ENCODE measurements around the gene TIGD6. TPM values are rescaled to one million over a fixed set of nuclear protein-coding genes. Genes with fewer than 3 reads are reported as not detected.
A peak's percentile ranks its signal among the peaks of the same experiment; 100 is the strongest.

Gene TIGD6
- total and polyA plus RNA-seq, 9 of the 15 experiments (the other 6 are each of a cell fraction or from before 2014, with no cell fraction given) = 1.8 to 6.3 (median 3.9) TPM

DNA sequence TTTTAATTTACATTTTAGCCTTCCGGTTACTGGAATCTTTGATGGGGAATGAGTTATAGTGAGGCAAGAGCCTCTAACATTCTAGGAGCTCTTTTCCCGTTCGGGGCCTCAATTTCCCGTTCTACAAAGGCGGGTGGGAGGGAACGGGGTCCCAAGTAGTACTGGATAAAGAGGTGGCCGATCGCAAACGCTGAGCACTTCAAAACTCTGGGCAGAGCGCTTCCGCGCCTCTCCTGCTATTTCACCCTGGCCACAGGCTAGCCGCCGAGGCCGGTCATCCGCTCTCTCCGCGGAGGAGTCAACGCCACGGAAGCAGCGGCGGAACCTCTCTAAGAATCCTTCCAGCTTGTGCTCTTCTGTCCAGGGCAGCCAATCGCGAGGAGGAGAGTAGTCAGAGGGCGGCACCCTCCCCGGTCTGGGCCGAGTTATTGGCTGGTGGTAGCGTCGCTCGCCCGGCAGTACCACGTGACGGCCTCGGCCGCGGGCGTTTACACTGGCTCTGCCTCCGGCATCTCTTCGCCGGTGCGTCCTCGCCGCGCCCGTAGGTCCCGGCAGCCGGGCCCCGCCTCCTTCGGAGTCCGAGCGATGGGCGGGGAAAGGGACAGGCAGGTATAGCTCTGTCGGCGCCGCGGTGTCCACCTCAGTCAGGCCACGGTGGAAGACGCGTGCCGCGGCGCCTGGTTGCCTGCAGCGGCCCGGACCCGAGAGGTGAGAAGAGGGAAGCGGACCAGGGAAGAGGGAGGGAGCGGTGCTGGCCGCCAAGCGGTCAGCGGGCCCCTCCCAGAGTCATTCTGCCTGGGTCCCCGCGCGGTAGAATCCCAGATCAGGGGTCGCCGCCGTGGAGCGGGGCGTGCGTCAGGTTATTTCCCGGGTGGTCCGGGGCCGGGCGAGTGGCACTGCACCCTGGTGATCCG lies 39.9 kb downstream of the TIGD6 start, which contains the start of gene SLC26A2 (continued):
- TF ChIP-seq RCOR1 (IDR thresholded peaks at IDR 0.05; ENCODE audit: borderline replicate concordance in 1 of 2, low read depth in 2 of 2, low read length in 2 of 2) (peak in 1 of 2 experiments; percentile 63; a peak in 1 of 4 replicates), CXXC5 (CRISPR knock-in tag; IDR thresholded peaks at IDR 0.05) (peak; percentile 94), L3MBTL2 (IDR thresholded peaks at IDR 0.05) (peak; percentile 96), ZNF24 (IDR thresholded peaks at IDR 0.05) (peak; percentile 7; the same call in 1 of the 2 replicates), HDAC3 (IDR thresholded peaks at IDR 0.05; ENCODE audit: borderline replicate concordance, partially characterized antibody) (no peak), MTA3 (IDR thresholded peaks at IDR 0.05; ENCODE audit: borderline replicate concordance) (peak; percentile 84; the same call in 1 of the 2 replicates), ZNF146 (CRISPR knock-in tag; IDR thresholded peaks at IDR 0.05; ENCODE audit: unreplicated experiment) (peak; percentile 21), GTF2E2 (tag; IDR thresholded peaks at IDR 0.05) (0 out of 2 replicates have a peak, but pooled peaks have one; percentile 55), FOXK2 (conservative IDR thresholded peaks at IDR 0.05 in 1 of 2, IDR thresholded peaks at IDR 0.05 in 1 of 2; ENCODE audit: low read depth in 2 of 2) (peak; percentile 82 to 92), POLR3G (IDR thresholded peaks at IDR 0.05; ENCODE audit: extremely low read depth, insufficient read length, insufficient replicate concordance) (no peak), NFIX (CRISPR knock-in tag; IDR thresholded peaks at IDR 0.05; ENCODE audit: low read depth) (no peak), PHF20 (IDR thresholded peaks at IDR 0.05; ENCODE audit: partially characterized antibody) (peak; percentile 62), ZFX (CRISPR knock-in tag; IDR thresholded peaks at IDR 0.05) (peak; percentile 69), ZBTB7A (IDR thresholded peaks at IDR 0.05; ENCODE audit: borderline replicate concordance, control insufficient read depth, low read depth, low read length) (peak; percentile 18; the same call in 1 of the 2 replicates), TBP (optimal IDR thresholded peaks at IDR 0.05; ENCODE audit: low read depth, low read length) (peak; percentile 93), PHF8 (IDR thresholded peaks at IDR 0.05; ENCODE audit: borderline replicate concordance, low read length) (peak; percentile 85), ZNF174 (CRISPR knock-in tag; IDR thresholded peaks at IDR 0.05) (no peak), DIDO1 (tag; IDR thresholded peaks at IDR 0.05; ENCODE audit: low read depth) (no peak)
- TF ChIP-seq, protein P1, sequence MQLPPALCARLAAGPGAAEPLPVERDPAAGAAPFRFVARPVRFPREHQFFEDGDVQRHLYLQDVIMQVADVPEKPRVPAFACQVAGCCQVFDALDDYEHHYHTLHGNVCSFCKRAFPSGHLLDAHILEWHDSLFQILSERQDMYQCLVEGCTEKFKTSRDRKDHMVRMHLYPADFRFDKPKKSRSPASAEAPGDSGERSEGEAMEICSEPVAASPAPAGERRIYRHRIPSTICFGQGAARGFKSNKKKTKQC (CRISPR knock-in tag; IDR thresholded peaks at IDR 0.05) = peak; percentile 66; the same call in 1 of the 2 replicates
- TF ChIP-seq, protein P2, sequence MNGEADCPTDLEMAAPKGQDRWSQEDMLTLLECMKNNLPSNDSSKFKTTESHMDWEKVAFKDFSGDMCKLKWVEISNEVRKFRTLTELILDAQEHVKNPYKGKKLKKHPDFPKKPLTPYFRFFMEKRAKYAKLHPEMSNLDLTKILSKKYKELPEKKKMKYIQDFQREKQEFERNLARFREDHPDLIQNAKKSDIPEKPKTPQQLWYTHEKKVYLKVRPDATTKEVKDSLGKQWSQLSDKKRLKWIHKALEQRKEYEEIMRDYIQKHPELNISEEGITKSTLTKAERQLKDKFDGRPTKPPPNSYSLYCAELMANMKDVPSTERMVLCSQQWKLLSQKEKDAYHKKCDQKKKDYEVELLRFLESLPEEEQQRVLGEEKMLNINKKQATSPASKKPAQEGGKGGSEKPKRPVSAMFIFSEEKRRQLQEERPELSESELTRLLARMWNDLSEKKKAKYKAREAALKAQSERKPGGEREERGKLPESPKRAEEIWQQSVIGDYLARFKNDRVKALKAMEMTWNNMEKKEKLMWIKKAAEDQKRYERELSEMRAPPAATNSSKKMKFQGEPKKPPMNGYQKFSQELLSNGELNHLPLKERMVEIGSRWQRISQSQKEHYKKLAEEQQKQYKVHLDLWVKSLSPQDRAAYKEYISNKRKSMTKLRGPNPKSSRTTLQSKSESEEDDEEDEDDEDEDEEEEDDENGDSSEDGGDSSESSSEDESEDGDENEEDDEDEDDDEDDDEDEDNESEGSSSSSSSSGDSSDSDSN (IDR thresholded peaks at IDR 0.05; ENCODE audit: borderline replicate concordance in 1 of 2, low read depth in 2 of 2, low read length in 2 of 2) = peak in 1 of 2 experiments; percentile 85; a peak in 1 of 4 replicates
- TF ChIP-seq, protein P3, sequence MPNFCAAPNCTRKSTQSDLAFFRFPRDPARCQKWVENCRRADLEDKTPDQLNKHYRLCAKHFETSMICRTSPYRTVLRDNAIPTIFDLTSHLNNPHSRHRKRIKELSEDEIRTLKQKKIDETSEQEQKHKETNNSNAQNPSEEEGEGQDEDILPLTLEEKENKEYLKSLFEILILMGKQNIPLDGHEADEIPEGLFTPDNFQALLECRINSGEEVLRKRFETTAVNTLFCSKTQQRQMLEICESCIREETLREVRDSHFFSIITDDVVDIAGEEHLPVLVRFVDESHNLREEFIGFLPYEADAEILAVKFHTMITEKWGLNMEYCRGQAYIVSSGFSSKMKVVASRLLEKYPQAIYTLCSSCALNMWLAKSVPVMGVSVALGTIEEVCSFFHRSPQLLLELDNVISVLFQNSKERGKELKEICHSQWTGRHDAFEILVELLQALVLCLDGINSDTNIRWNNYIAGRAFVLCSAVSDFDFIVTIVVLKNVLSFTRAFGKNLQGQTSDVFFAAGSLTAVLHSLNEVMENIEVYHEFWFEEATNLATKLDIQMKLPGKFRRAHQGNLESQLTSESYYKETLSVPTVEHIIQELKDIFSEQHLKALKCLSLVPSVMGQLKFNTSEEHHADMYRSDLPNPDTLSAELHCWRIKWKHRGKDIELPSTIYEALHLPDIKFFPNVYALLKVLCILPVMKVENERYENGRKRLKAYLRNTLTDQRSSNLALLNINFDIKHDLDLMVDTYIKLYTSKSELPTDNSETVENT (CRISPR knock-in tag; IDR thresholded peaks at IDR 0.05) = 0 out of 2 replicates have a peak, but pooled peaks have one; percentile 4
